H9 (cell line): Measurements from ENCODE around the gene FARS2. TPM values are rescaled to one million over a fixed set of nuclear protein-coding genes. Genes with fewer than 3 reads are reported as not detected.

Experiments used
- DNase-seq: peaks from one replicate; pipeline ENCODE4 v3.0.0-alpha.2; 2017
- H2AFZ ChIP-seq: one replicate; pipeline ENCODE4 v1.6.1; 2013; ENCODE audit warnings: mild to moderate bottlenecking, low read length, control low read depth, moderate library complexity
- H2AK5ac ChIP-seq: 2 replicates; pipeline ENCODE4 v1.6.1; 2013; ENCODE audit warnings: low read length, control low read depth, mixed read lengths; ENCODE audit not compliant: insufficient read length
- H2BK120ac ChIP-seq: one replicate; pipeline ENCODE4 v1.6.1; 2013; ENCODE audit warnings: low read depth, mild to moderate bottlenecking, low read length, control low read depth, inconsistent platforms; ENCODE audit not compliant: poor library complexity, severe bottlenecking
- H2BK12ac ChIP-seq: 2 replicates; pipeline ENCODE4 v1.6.1; 2013; ENCODE audit warnings: low read length, control low read depth, mixed read lengths, low read depth; ENCODE audit not compliant: insufficient read length
- H2BK15ac ChIP-seq: 2 replicates; pipeline ENCODE4 v1.6.1; 2013; ENCODE audit warnings: low read depth, low read length, control low read depth
- H2BK20ac ChIP-seq: one replicate; pipeline ENCODE4 v1.6.1; 2013; ENCODE audit warnings: low read depth, mild to moderate bottlenecking, low read length, control low read depth, inconsistent platforms; ENCODE audit not compliant: poor library complexity, severe bottlenecking
- H2BK5ac ChIP-seq: 2 replicates; pipeline ENCODE4 v1.6.1; 2013; ENCODE audit warnings: low read length, control low read depth, mixed read lengths; ENCODE audit not compliant: insufficient read length
- H3K14ac ChIP-seq: 2 replicates; pipeline ENCODE4 v1.6.1; 2013; ENCODE audit warnings: low read length, control low read depth; ENCODE audit not compliant: insufficient read depth
- H3K18ac ChIP-seq: 2 replicates; pipeline ENCODE4 v1.6.1; 2013; ENCODE audit warnings: low read depth, mild to moderate bottlenecking, mixed read lengths, low read length, control low read depth; ENCODE audit not compliant: insufficient read length
- H3K23ac ChIP-seq: 2 replicates; pipeline ENCODE4 v1.6.1; 2013; ENCODE audit warnings: low read length, control low read depth, mixed read lengths, low read depth; ENCODE audit not compliant: insufficient read length
- H3K23me2 ChIP-seq: 2 replicates; pipeline ENCODE4 v1.6.1; 2013; ENCODE audit warnings: low read depth, mild to moderate bottlenecking, mixed read lengths, low read length, control low read depth; ENCODE audit not compliant: insufficient read length, poor library complexity, severe bottlenecking
- H3K27ac ChIP-seq: 2 replicates; pipeline ENCODE4 v1.5.1; 2013; ENCODE audit warnings: low read length, control low read depth, mixed read lengths, low read depth; ENCODE audit not compliant: insufficient read length
- H3K27me3 ChIP-seq: 2 replicates; pipeline ENCODE4 v1.6.1; 2013; ENCODE audit warnings: low read length, control low read depth, inconsistent platforms; ENCODE audit not compliant: insufficient read depth
- H3K4ac ChIP-seq: 2 replicates; pipeline ENCODE4 v1.6.1; 2013; ENCODE audit warnings: low read depth, mild to moderate bottlenecking, control low read depth, inconsistent platforms, low read length, moderate library complexity
- H3K4me1 ChIP-seq: 2 replicates; pipeline ENCODE4 v1.6.1; 2013; ENCODE audit warnings: low read length, control low read depth, inconsistent platforms; ENCODE audit not compliant: insufficient read depth
- H3K4me2 ChIP-seq: 2 replicates; pipeline ENCODE4 v1.6.1; 2013; ENCODE audit warnings: low read length, control low read depth, mixed read lengths; ENCODE audit not compliant: insufficient read length, insufficient read depth
- H3K56ac ChIP-seq: 2 replicates; pipeline ENCODE4 v1.6.1; 2013; ENCODE audit warnings: low read depth, mild to moderate bottlenecking, mixed read lengths, low read length, control low read depth; ENCODE audit not compliant: insufficient read length
- H3K79me1 ChIP-seq: 2 replicates; pipeline ENCODE4 v1.6.1; 2013; ENCODE audit warnings: low read depth, mild to moderate bottlenecking, moderate library complexity, low read length, control low read depth, inconsistent platforms; ENCODE audit not compliant: insufficient read depth, poor library complexity, severe bottlenecking
- H3K79me2 ChIP-seq: 2 replicates; pipeline ENCODE4 v1.6.1; 2013; ENCODE audit warnings: low read length, control low read depth, inconsistent platforms; ENCODE audit not compliant: insufficient read depth
- H3K9ac ChIP-seq: 2 replicates; pipeline ENCODE4 v1.6.1; 2013; ENCODE audit warnings: low read length, control low read depth, mixed read lengths; ENCODE audit not compliant: insufficient read length; ENCODE audit errors: extremely low read depth
- H3K9me3 ChIP-seq: one replicate; pipeline ENCODE4 v1.6.1; 2013; ENCODE audit warnings: low read depth, low read length, inconsistent platforms; ENCODE audit not compliant: control insufficient read depth
- H3T11ph ChIP-seq: one replicate; pipeline ENCODE4 v1.6.1; 2013; ENCODE audit warnings: mild to moderate bottlenecking, low read length, control low read depth, inconsistent platforms
- H4K20me1 ChIP-seq: one replicate; pipeline ENCODE4 v1.6.1; 2013; ENCODE audit not compliant: control insufficient read depth, insufficient read length, insufficient read depth
- H4K5ac ChIP-seq: 2 replicates; pipeline ENCODE4 v1.6.1; 2013; ENCODE audit warnings: low read depth, mild to moderate bottlenecking, mixed read lengths, low read length, control low read depth; ENCODE audit not compliant: insufficient read length
- H4K8ac ChIP-seq: replicated peaks from 2 replicates; pipeline ENCODE4 v1.6.1; 2013; ENCODE audit warnings: low read length, control low read depth, mixed read lengths, low read depth; ENCODE audit not compliant: insufficient read length
- H4K91ac ChIP-seq: 2 replicates; pipeline ENCODE4 v1.6.1; 2013; ENCODE audit warnings: low read depth, mild to moderate bottlenecking, moderate library complexity, mixed read lengths, low read length, control low read depth; ENCODE audit not compliant: insufficient read length
- H3K27ac Mint-ChIP-seq, 3 experiments: 2 replicates in 2 of 3; 3 replicates in 1 of 3; pipeline ENCODE4 v1.8.0; 2020 to 2021; ENCODE audit warnings: mixed read lengths in 3 of 3, mild to moderate bottlenecking in 1 of 3, moderate library complexity in 1 of 3
- H3K27me3 Mint-ChIP-seq: 2 replicates; pipeline ENCODE4 v1.8.0; 2021; ENCODE audit warnings: low read depth, mild to moderate bottlenecking, moderate library complexity, mixed read lengths
- H3K36me3 Mint-ChIP-seq, 3 experiments: 2 replicates in 2 of 3; 3 replicates in 1 of 3; pipeline ENCODE4 v1.8.0; 2020 to 2021; ENCODE audit warnings: low read depth in 3 of 3, mixed read lengths in 3 of 3; ENCODE audit not compliant: insufficient read depth in 1 of 3
- H3K4me1 Mint-ChIP-seq, 2 experiments: 2 replicates each; pipeline ENCODE4 v1.8.0; 2020; ENCODE audit warnings: mixed read lengths in 2 of 2
- H3K4me3 Mint-ChIP-seq, 2 experiments: 2 replicates in 1 of 2; 3 replicates in 1 of 2; pipeline ENCODE4 v1.8.0; 2020 to 2021; ENCODE audit warnings: mild to moderate bottlenecking in 2 of 2, mixed read lengths in 2 of 2, moderate library complexity in 1 of 2
- H3K9me3 Mint-ChIP-seq, 2 experiments: 2 replicates in 1 of 2; 3 replicates in 1 of 2; pipeline ENCODE4 v1.8.0; 2020; ENCODE audit warnings: mild to moderate bottlenecking in 2 of 2, mixed read lengths in 2 of 2, moderate library complexity in 1 of 2
- CTCF ChIP-seq: fragments of 200-600 bp; sonication (generic); conservative IDR thresholded peaks from 3 replicates; pipeline ENCODE4 v1.8.0; 2021; ENCODE audit warnings: antibody characterized with exemption, mild to moderate bottlenecking
- WGBS: extraction: QIAGEN DNeasy Blood & Tissue Kit; methylation state at CpG from one replicate; pipeline ENCODE4 v1.1.7; 2013; ENCODE audit warnings: missing lambda C conversion rate, low lambda C conversion rate, mixed read lengths; ENCODE audit not compliant: insufficient read length; ENCODE audit errors: extremely low coverage; 5-methylcytosine and 5-hydroxymethylcytosine counted together
- total RNA-seq: library from RNA; stranded (reverse); gene quantifications from 2 replicates; pipeline ENCODE4 v1.2.1, GENCODE V29; 2021

FARS2 gene
- total RNA-seq, 1 experiment from 2014 or later, result 8.5 TPM

GRCh38 chr6:5351552-5352210 is 90.4 kb downstream of the FARS2 start:
- H3K27ac Mint-ChIP-seq, result no peak overlapping the region
- no peaks in the 10 kb centered on the region for H3K79me1 ChIP-seq
- peaks cover 6% of the 10 kb centered on the region; the same call in 1 of the 2 replicates for H3K4me1 ChIP-seq
- no peak overlapping the region for H3K4ac ChIP-seq
- no peak overlapping the region for H3K27ac ChIP-seq
- no peak overlapping the region for H2BK120ac ChIP-seq
- no peaks in the 10 kb centered on the region for H3K79me2 ChIP-seq
- H3K18ac ChIP-seq, result no peak overlapping the region
- no peak overlapping the region for H2BK5ac ChIP-seq
- H3K23ac ChIP-seq, result no peak overlapping the region
- H3K9ac ChIP-seq, result no peak overlapping the region
- no peaks in the 10 kb centered on the region for H3K27me3 Mint-ChIP-seq
- no peak overlapping the region for H4K5ac ChIP-seq
- no peaks in the 10 kb centered on the region; a peak in 2 of 7 replicates for H3K36me3 Mint-ChIP-seq
- H3K23me2 ChIP-seq, result no peaks in the 10 kb centered on the region
- H2AK5ac ChIP-seq, result no peak overlapping the region
- no peaks in the 10 kb centered on the region for H4K20me1 ChIP-seq
- H2BK20ac ChIP-seq, result no peak overlapping the region
- H3T11ph ChIP-seq, result no peak overlapping the region
- no peaks in the 10 kb centered on the region for H3K27me3 ChIP-seq
- DNase-seq, result no peak
- H3K14ac ChIP-seq, result no peak overlapping the region
- H3K9me3 Mint-ChIP-seq, result peaks cover 3 to 5% of the 10 kb centered on the region in 2 experiments; a peak in 2 of 5 replicates
- H2AFZ ChIP-seq, result no peak overlapping the region
- H4K8ac ChIP-seq, result no peak overlapping the region
- no peaks in the 10 kb centered on the region for H3K9me3 ChIP-seq
- H3K4me2 ChIP-seq, result no peak overlapping the region
- H3K4me3 Mint-ChIP-seq, result no peak overlapping the region
- TF ChIP-seq CTCF, result no peak
- peaks cover 6 to 10% of the 10 kb centered on the region in 2 experiments for H3K4me1 Mint-ChIP-seq
- H2BK12ac ChIP-seq, result no peak overlapping the region
- H4K91ac ChIP-seq, result no peak overlapping the region
- H3K56ac ChIP-seq, result no peak overlapping the region
- no CpG with 5 or more reads among the region's 6 CpGs for WGBS
- H2BK15ac ChIP-seq, result no peak overlapping the region
